HG02759 (cell line): ENCODE measurements around the gene GRK6.
"Not testable (repeated sequence)": the region's sequence is repeated elsewhere in the genome, so short reads cannot be mapped to it uniquely, and the experiment has no call there.

Experiments used
- ATAC-seq: cut with Tn5 transposase; IDR thresholded peaks from one replicate; pipeline ENCODE4 v1.9.1; 2021; ENCODE audit warnings: mild to moderate bottlenecking, moderate library complexity; ENCODE audit not compliant: unreplicated experiment

Gene GRK6

DNA sequence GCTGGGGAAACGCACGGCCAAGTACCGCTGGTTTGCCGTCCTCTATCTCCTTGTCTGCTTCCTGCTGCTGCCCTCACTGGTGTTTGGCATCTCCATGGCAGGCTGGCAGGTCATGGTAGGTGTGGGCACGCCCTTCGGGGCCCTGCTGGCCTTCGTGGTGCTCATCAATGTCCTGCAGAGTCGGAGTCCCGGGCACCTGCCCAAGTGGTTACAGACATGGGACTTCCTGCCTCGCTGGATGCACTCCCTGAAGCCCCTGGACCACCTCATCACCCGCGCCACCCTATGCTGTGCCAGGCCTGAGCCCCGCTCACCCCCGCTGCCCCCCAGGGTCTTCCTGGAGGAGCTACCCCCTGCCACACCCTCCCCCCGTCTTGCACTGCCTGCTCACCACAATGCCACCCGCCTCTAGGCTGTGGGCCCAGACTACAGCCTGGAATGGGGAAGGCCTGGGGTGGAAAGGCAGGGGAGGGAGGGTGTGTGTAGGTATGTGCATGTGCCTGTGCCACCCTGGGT, 28.5 kb upstream of the GRK6 start:
- no peak for ATAC-seq

- ATAC-seq, result no peak
Measured at GRCh38 chr5:177399997-177400868, 26.2 kb upstream of the GRK6 start, which contains the start of gene PFN3. PFN3 (minus strand) TSS chr5:177400661; CDS start chr5:177400576, 85 bp downstream.

DNA sequence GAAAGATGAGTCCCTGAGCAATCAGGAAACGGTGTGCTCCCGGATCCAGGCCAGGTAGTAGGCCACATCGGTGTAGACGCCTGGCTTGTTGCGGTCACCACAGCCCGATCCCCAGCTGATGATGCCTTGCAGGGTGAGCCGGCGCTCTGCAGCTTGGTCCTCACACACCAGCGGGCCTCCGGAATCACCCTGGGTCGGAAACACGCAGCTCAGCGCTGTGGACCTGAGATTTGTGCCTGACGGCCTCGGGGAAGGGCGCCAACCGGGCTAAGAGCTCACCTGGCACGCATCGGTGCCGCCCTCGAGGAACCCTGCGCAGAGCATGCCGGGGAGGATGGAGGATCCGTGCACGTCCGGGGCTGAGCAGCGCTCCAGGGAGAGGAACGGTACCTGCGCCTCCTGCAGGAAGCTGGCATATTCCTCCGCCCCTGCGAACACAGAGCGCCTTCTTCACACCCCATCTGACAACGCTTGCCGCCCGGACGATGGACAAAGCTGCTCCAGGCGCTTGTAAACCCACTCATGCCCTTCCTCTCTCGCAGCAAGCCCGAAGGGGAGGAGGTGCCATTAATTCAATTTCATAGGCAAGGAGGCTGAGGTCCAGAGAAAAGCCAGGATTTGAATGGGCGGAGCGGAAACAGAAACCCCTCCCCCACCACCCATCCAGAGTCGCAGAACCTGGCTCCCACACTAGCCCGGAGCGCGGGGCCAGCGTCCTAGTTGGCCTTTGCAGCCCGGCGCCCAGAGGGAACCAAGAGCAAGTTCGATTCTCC, 24.0 kb upstream of the GRK6 start:
- ATAC-seq, result no peak

DNA sequence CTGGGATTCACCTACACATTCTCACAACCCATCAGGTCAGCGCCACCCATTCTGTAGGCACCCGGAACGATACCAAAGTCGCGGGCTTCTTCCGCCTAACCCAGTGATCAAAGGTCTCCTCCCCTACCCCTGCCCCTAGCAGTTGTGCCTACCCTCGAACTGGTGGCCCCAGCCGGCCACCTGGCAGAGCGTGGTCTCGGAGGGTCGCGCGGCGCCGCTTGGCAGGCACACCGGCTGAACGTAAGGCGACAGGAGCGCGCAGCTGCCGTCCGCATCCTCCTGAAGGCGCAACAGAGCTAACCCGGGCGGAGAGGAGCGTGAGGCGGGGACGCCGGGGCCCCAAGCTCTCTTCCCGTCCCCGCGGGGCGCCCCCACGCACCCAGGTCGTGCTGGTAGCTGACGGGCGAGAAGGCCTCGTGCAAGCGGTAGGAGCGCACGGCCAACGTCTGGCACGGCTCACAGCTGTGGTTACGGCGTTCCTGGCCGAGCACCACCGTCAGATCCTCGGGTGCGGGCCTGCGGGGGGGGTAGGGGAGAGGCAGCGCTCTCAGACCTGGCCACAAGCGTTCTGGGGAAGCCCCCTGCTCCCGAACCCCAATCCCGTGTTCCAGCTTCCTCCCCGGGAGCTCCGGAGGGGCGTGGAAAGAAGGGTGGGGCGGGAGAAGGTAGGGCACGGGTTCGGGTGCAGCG, 23.2 kb upstream of the GRK6 start:
- ATAC-seq, result peak; percentile 15

- ATAC-seq, result peak; percentile 84
Measured at GRCh38 chr5:177403792-177404640, 22.5 kb upstream of the GRK6 start.

DNA sequence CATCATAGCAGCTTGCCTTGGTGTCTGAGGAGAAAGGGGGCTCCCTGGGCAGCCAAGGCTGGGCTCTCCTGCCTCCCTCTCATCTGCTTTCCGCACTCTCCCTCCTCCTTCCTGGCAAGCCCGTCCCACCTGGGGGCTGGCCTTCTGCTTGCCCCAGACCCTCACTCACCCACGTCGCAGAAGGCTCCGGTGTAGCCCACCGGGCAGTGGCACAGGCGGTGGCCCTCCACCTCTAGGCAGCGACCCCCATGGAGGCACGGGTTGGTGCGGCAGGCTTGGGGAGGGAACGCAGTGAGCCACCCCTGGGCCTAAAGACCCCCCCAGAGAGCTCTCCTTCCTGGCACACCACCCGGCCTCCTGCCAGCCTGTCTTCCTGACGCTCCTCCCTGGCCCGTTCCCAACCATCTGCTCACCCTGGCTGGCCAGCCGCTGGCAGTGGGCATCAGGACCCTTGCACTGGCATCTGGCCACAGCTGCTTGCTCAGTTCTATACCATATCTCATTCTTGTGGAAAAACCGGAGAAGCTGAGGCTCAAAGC, 21.8 kb upstream of the GRK6 start:
- no peak for ATAC-seq

GRCh38 chr5:177405312-177405711, 21.2 kb upstream of the GRK6 start:
- ATAC-seq, result no peak

DNA sequence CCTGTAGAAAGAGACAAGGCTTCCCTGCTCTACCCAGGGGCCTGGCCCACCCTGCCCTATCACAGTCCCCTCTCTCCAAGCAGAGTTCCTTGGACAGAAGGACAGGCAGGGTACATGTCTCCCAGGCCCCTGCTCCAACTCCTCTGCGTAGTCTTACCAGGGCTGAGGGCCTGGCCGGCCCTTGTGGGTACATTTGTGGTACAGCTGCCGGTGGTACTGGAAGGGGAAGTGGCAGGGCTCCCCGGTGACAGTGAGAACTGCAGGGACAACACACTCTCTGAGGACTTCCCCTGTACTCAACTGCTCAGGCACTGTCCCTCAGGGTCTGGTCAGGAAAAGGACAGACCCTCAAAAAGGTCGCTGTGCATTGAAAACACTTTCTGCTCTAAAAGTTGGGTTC, 20.7 kb upstream of the GRK6 start:
- no peak for ATAC-seq

- no peak for ATAC-seq
Measured at GRCh38 chr5:177409043-177409801, 17.3 kb upstream of the GRK6 start, which contains the start of gene F12. F12 (minus strand) TSS chr5:177409564; CDS start chr5:177409527, 37 bp downstream.

DNA sequence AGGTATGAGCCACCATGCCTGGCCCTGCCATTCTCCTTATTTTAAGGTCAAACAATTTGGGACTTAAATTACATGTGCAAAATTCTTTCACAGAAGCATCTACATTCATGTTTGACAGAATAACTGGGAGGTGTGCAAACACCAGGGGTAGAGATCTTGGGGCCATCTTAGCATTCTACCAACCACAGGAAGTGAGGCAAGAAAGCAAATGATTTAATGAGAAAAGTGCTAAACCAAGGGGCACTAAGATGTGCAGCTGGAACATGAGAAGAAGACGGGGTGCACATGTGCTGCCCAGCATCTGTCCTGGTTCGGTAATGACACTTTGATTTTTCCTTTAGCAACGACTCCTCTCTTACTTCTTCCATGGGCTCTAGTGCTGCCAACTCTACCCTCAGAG, 15.9 kb upstream of the GRK6 start:
- ATAC-seq, result no peak

GRCh38 chr5:177412603-177413233, 13.8 kb upstream of the GRK6 start:
- peak; percentile 60 for ATAC-seq

- ATAC-seq, result no peak
Measured at GRCh38 chr5:177414481-177414880, 12.0 kb upstream of the GRK6 start.

GRCh38 chr5:177417081-177417480, 9.4 kb upstream of the GRK6 start:
- ATAC-seq, result not testable (repeated sequence)

- ATAC-seq, result no peak
Measured at GRCh38 chr5:177419046-177419445, 7.4 kb upstream of the GRK6 start.

- ATAC-seq, result not testable (repeated sequence)
Measured at GRCh38 chr5:177420472-177420871, 6.0 kb upstream of the GRK6 start.

DNA sequence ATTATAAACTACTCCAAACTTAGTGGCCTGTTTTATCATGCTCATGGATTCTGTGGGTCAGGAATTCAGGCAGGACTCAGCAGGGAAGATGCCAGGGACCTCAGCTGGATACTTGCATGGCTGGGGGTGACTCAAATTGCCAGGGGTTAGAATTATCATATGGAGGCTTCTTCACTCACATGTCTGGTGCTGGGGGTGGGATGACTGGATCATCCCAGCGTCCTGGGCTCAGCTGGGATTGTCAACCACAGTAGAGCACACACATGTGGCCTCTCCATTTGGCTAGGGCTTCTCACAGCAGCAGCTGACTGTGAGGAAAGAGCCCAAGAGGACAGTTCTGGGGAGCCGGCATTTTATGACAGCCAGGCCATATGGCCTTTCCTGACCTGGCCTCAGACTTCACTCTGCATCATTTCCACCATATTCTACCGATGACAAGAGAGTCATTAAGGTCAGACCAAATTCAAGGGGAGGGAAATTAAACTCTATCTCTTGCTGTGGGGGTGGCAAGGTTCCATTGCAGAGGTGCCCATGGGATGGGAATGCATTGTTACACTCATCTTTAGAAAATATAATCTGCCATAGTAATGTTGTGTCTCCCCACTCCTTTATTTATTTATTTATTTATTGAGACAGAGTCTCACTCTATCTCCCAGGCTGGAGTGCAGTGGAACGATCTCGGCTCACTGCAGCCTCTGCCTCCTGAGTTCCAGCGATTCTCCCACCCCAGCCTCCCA, 5.2 kb upstream of the GRK6 start:
- ATAC-seq, result no peak

DNA sequence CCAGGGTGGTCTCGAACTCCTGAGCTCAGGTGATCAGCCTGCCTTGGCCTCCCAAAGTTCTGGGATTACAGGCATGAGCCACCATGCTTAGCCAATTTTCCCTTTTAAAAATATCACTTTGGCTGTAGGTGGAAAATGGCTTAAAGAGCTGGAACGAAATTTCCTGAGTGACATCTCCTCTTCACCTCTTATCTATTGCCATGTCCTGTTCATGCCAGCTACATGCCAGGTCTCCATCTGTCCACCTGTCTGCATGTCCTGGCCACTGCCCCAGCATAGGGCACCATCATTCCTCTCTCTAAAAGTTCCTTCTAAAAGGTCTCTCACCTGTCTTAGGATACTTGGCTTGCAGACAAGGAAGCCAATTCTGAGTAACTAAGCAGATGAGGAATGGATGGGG, 2.8 kb upstream of the GRK6 start:
- ATAC-seq, result no peak

DNA sequence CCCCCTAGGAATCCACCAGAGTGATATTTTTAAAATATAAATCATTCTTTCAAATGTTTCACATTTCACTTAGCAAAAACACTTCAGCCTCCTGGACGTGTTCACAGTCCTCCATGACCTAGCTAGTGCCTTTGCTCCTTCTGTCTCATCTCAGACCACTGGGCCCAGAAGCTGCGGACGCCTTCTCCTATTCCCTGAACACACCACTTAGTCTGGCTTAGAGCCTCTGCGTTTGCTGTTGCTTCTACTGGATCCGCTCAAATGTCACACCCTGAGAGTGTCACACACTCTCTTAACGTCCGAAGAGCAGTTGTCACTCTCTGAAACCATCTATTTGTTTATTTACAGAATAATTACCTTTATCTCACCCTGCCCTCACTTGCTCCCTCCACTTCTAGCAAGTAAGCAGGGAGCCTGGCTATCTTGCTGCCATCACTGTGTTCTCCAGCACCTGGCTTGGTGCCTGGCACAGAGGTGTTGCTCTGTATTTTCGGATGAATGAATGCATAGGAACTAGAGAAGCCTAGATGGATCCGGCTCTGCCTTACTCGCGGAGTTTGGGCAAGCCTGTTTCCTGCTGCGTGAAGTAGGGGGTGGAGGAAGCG, 1.2 kb upstream of the GRK6 start:
- ATAC-seq, result no peak
